ENCODE data around the gene GPR179.

The GPR179 gene, protein sequence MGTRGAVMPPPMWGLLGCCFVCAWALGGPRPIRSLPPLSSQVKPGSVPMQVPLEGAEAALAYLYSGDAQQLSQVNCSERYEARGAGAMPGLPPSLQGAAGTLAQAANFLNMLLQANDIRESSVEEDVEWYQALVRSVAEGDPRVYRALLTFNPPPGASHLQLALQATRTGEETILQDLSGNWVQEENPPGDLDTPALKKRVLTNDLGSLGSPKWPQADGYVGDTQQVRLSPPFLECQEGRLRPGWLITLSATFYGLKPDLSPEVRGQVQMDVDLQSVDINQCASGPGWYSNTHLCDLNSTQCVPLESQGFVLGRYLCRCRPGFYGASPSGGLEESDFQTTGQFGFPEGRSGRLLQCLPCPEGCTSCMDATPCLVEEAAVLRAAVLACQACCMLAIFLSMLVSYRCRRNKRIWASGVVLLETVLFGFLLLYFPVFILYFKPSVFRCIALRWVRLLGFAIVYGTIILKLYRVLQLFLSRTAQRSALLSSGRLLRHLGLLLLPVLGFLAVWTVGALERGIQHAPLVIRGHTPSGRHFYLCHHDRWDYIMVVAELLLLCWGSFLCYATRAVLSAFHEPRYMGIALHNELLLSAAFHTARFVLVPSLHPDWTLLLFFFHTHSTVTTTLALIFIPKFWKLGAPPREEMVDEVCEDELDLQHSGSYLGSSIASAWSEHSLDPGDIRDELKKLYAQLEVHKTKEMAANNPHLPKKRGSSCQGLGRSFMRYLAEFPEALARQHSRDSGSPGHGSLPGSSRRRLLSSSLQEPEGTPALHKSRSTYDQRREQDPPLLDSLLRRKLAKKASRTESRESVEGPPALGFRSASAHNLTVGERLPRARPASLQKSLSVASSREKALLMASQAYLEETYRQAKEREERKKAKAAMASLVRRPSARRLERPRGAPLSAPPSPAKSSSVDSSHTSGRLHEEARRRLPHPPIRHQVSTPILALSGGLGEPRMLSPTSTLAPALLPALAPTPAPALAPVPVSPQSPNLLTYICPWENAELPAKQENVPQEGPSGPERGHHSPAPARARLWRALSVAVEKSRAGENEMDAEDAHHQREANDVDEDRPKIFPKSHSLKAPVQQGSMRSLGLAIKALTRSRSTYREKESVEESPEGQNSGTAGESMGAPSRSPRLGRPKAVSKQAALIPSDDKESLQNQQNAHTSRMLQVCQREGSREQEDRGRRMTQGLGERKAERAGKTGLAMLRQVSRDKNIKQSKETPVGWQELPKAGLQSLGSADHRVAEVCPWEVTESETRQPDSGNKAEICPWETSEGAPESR (N-terminal part only)

GRCh38 chr17:38343608-38344419 is at the start of gene GPR179:
Gene GPR179, minus strand, starts transcription at chr17:38343956. Its CDS starts 167 bp downstream, at chr17:38343789.
- peak; percentile 85 for DNase-seq

DNA sequence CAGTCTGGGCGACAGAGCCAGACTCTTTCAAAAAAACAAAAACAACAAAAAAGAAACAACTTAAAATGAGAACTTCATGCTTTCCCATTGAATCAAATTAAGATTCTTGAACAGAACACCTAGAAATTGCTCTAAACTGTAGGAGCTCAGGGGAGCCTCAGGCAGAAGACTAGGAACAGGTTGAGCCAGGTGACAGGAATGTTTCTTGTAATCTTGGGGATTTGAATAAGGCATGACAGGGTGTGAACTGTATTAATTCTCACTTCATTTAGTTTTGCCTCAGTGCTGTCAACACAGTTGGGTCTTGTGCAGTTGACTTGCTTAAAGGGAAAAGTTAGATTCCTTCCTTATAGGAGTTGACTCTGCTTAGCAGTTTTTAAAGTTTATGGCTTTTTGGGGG is 35.7 kb upstream of the GPR179 start:
- no peak for DNase-seq

GRCh38 chr17:38369124-38369886 is 25.5 kb upstream of the GPR179 start:
- DNase-seq, result no peak

DNA sequence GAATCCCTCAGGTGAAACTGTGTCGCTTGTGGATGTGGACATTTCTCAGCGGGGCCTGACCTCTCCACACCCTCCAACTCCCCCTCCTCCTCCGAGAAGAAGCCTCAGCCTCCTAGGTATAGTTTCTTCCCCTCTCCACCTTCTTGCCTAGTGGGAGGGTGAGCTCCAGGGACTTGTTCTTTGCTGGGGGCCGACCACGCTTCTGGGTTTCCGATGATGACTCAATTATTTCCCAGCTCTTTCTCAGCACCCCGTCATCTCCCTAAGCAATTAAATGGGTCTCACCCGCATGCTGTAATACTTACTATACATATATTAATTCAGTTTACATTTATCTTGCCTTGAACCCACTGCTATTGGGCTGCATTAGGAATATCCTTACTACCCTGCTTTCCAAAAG is 21.0 kb upstream of the GPR179 start:
- DNase-seq, result no peak

DNA sequence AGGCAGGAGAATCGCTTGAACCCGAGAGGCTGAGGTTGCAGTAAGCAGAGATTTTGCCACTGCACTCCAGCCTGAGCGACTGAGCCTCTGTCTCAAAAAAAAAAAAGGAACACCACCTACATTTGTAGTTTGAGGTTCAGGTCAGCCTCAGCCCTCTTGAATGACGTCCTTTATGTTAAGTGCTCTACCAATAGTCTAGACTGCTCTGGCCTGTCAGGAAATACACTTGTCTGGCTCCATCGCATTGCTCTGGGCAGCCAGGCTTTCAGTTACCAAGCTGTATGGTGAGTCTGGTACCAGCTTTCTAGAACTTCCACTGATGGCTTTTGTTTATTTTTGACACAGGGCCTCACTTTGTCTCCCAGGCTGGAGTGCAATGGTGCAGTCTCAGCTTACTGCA is 19.3 kb upstream of the GPR179 start:
- no peak for DNase-seq

GRCh38 chr17:38361694-38362465 is 18.1 kb upstream of the GPR179 start:
- DNase-seq, result no peak

GRCh38 chr17:38358586-38359513 is 15.1 kb upstream of the GPR179 start:
- peak; percentile 53 for DNase-seq

DNA sequence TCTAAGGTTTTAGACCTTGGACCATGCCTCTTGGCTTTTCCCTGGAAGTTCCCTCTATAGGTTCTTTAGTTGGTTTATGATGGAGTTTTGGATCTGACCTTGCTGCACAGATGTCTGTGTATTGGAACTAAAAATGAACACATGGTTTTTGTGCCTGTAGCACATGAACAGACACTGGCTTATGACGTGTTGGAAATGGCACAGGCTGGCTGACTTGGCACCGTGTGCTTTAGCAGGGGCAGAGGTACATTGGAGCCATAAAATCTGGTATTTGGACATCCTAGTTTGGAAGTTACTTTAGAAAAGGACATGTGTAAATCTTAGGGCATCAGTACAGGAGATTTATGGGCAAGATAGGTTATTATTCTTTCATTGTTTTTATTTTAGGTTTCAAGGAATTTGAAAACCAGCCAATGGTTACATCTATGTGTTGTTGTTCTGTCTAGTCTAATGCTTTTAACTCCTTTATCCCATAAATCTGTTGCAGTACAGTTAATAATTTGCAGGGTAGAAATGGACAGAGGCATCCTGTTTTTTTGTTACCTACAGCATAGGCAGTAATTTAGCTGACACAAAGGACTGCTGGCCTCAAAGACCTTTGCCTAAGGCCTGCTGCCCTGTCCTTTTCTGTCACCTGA is 13.8 kb upstream of the GPR179 start:
- DNase-seq, result peak; percentile 21

DNA sequence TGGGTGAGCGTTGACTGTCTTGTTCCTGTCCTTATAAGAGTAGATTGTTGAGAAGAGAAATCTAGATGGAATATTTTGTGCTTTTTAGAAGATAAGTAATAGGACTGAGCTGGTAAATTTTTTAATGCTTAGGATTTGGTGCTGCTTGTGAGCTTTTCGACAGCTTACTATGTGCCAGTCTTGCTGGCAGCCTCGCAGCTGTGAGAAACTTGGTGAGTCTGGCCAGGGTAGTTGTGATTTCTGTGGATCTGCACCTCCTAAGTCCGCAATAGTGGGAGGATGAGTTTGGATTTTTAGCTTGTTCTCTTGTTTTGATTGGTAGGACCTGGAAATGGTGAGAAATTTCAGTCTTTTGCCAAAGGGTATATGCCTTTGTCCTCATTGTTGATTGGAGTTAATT is 11.5 kb upstream of the GPR179 start:
- no peak for DNase-seq

GRCh38 chr17:38354466-38354865 is 10.7 kb upstream of the GPR179 start:
- DNase-seq, result no peak

GRCh38 chr17:38353668-38354067 is 9.9 kb upstream of the GPR179 start:
- no peak for DNase-seq

- DNase-seq, result no peak
Observed at GRCh38 chr17:38353086-38353604, 9.4 kb upstream of the GPR179 start.

GRCh38 chr17:38352245-38353085 is 8.7 kb upstream of the GPR179 start:
- DNase-seq, result no peak

DNA sequence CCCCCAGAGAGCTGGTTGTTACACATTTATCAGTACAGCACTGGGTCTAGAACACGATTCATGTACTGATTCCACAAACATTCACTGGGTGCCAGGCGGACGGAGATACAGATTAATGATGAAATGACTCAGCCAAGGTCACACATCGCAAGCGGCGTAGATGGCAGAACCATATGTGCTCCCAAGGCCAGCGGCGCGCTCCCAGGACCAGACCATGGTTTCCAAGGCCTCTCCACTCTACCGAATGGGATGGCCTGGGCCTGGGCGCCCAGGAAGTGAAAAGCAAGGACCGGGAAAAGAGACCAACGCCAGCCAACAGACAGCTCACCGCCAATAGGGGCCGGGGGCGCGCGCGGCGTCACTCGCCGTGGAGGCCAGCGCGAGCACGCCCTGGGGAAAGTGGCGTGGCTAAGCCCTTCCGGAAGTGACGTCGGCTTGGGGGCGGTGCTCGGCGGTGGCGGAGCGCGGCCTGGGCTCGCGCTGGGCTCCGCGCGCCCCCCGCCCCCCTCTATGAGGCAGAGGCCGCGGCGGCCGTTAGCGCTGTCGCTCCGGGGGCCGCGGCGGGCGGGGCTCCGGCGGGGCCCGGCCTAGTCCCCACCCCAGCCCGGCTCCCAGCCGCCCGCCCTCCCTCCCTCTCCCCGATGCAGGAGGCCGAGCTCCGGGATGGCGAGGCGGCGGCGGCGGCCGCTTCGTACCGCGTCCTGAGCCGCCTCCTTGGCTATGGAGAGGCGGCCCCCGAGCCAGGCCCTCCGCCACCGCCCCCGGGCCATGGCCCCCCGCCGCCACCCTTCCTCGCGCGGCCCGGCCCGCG is 7.9 kb upstream of the GPR179 start, which contains the start of gene SOCS7:
Gene SOCS7, plus strand, starts transcription at position 433 of the 811 bp plus-strand sequence. Its CDS starts 209 bp downstream, at position 642.
- DNase-seq, result peak; percentile 93

GRCh38 chr17:38350035-38350434 is 6.3 kb upstream of the GPR179 start:
- no peak for DNase-seq

DNA sequence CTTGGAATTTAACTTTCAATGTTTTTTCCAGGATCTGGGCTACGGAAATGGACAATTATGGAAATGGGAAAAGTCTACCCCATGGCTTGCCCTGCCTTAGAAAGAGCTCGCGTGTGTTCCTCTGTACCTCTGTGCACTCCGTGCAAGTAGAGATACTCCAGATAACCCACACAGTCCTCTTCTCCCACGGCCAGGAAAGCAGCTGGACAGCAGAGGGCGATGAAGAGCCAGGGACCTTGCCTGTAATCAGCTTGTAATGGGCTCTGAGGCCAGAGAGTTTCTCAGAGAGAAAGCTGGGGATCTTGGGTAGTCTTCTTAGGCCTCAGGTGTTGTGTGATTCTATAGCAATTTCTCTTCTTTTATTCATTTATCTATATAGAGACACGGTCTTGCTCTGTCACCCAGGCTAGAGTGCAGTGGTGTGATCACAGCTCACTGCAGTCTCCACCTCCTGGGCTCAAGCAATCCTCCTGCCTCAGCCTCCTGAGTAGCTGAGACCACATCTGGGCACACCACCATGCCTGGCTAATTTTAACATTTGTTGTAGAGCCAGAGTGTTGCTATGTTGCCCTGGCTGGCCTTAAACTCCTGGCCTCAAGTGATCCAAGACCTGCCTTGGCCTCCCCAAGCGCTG is 5.5 kb upstream of the GPR179 start:
- DNase-seq, result peak; percentile 75
